HCT116 (cell line): ENCODE data around the gene TMEM100. TPM values are rescaled to one million over a fixed set of nuclear protein-coding genes. Genes with fewer than 3 reads are reported as not detected.

Experiments
- ATAC-seq: fragments of 200-7000 bp; cut with Tn5 transposase; 2 replicates; pipeline ENCODE4 v1.9.1; 2020; ENCODE audit warnings: mild to moderate bottlenecking, moderate library complexity
- BruUV-seq: library from RNA; stranded (reverse); fragments of 400-500 nt; replicated peaks from 2 replicates; lab custom pipeline; 2021; lab: Mats Ljungman, UMichigan
- CTCF ChIA-PET: fragments of 300-600 bp; sonication (Branson Sonifier 250); formaldehyde crosslinking; loops from one replicate; lab custom pipeline; 2021; ENCODE audit warnings: antibody characterized with exemption; lab: Charles Lee
- POLR2A ChIA-PET: fragments of 300-600, 350-600 bp; sonication (Branson Sonifier 250); formaldehyde crosslinking; loops from one replicate; lab custom pipeline; 2021; ENCODE audit warnings: antibody characterized with exemption; lab: Charles Lee
- RAD21 ChIA-PET, 2 experiments: fragments of 300-600 bp; sonication (Branson Sonifier 250); formaldehyde crosslinking; loops; one replicate each; lab custom pipeline; 2023; ENCODE audit warnings: low total read pairs in 2 of 2; ENCODE audit not compliant: uncharacterized antibody in 2 of 2, unreplicated experiment in 2 of 2, low non-redundant PET in 1 of 2; lab: Charles Lee
- DNase-seq: peaks from one replicate; pipeline ENCODE4 v3.0.0-alpha.2; 2010; ENCODE audit warnings: low read depth, low spot score
- H2AFZ ChIP-seq: fragments of 200-600 bp; shearing (Covaris generic), sonication (generic); 2 replicates; pipeline ENCODE4 v1.6.1; 2017; ENCODE audit warnings: low read depth, mixed run types, mixed read lengths, antibody characterized with exemption, low read length; ENCODE audit not compliant: poor library complexity, severe bottlenecking
- H3K27ac ChIP-seq: 2 replicates; pipeline ENCODE4 v1.5.1; 2012; ENCODE audit warnings: low read depth, low read length
- H3K27me3 ChIP-seq: fragments of 200-600 bp; sonication (generic); 2 replicates; pipeline ENCODE4 v1.6.1; 2016; ENCODE audit warnings: mixed run types, low read length, mixed read lengths; ENCODE audit not compliant: insufficient read depth
- H3K36me3 ChIP-seq, 2 experiments: fragments of 200-500 bp in 1 of 2; fragments of 200-600 bp in 1 of 2; sonication (Bioruptor generic) in 1 of 2; sonication (generic) in 1 of 2; 2 replicates each; pipeline versions ENCODE4 v1.5.1 to v1.6.1; 2014 to 2016; ENCODE audit warnings: low read length in 2 of 2, inconsistent platforms in 1 of 2, mixed read lengths in 1 of 2, mixed run types in 1 of 2; ENCODE audit not compliant: insufficient read depth in 2 of 2, control insufficient read depth in 1 of 2
- H3K4me1 ChIP-seq, 2 experiments: fragments of 200-600 bp in 1 of 2; sonication (generic) in 1 of 2; 2 replicates each; pipeline versions ENCODE4 v1.5.1 to v1.6.1; 2012 to 2017; ENCODE audit warnings: low read length in 2 of 2, inconsistent platforms in 1 of 2, mild to moderate bottlenecking in 1 of 2, mixed read lengths in 1 of 2, mixed run types in 1 of 2, moderate library complexity in 1 of 2; ENCODE audit not compliant: insufficient read depth in 2 of 2, control insufficient read depth in 1 of 2
- H3K4me2 ChIP-seq: fragments of 200-600 bp; sonication (generic); 2 replicates; pipeline ENCODE4 v1.6.1; 2017; ENCODE audit warnings: mixed run types, low read length, mixed read lengths
- H3K4me3 ChIP-seq, 2 experiments: fragments of 200-600 bp in 1 of 2; sonication (generic) in 1 of 2; replicated peaks in 1 of 2; 2 replicates each; pipeline ENCODE4 v1.5.1; 2011 to 2016; ENCODE audit warnings: low read length in 2 of 2, control low read depth in 1 of 2, low read depth in 1 of 2, mild to moderate bottlenecking in 1 of 2, mixed read lengths in 1 of 2, mixed run types in 1 of 2
- H3K79me2 ChIP-seq: fragments of 200-600 bp; sonication (generic); 2 replicates; pipeline ENCODE4 v1.6.1; 2017; ENCODE audit warnings: mild to moderate bottlenecking, mixed run types, low read length, moderate library complexity, mixed read lengths; ENCODE audit not compliant: insufficient read depth
- H3K9ac ChIP-seq: fragments of 200-600 bp; sonication (generic); 2 replicates; pipeline ENCODE4 v1.6.1; 2016; ENCODE audit warnings: low read length, mixed read lengths
- H3K9me2 ChIP-seq: fragments of 200-600 bp; sonication (generic), shearing (Covaris generic); 2 replicates; pipeline ENCODE4 v1.6.1; 2017; ENCODE audit warnings: mixed run types, mild to moderate bottlenecking, moderate library complexity; ENCODE audit not compliant: insufficient read depth
- H3K9me3 ChIP-seq, 2 experiments: fragments of 200-500 bp in 1 of 2; fragments of 200-600 bp in 1 of 2; sonication (Bioruptor generic) in 1 of 2; sonication (generic) in 1 of 2; 2 replicates each; pipeline ENCODE4 v1.6.1; 2014 to 2017; ENCODE audit warnings: low read length in 2 of 2, mixed read lengths in 2 of 2, inconsistent platforms in 1 of 2, low read depth in 1 of 2, mild to moderate bottlenecking in 1 of 2, mixed run types in 1 of 2, moderate library complexity in 1 of 2; ENCODE audit not compliant: control insufficient read depth in 1 of 2, insufficient read depth in 1 of 2
- H4K20me1 ChIP-seq: fragments of 200-600 bp; sonication (generic), shearing (Covaris generic); 2 replicates; pipeline ENCODE4 v1.6.1; 2017; ENCODE audit warnings: mixed run types, mild to moderate bottlenecking, moderate library complexity; ENCODE audit not compliant: insufficient read depth
- ATF3 ChIP-seq: IDR thresholded peaks from 2 replicates; pipeline ENCODE4 v1.6.1; 2012
- FOSL1 ChIP-seq: IDR thresholded peaks from 2 replicates; pipeline ENCODE4 v1.6.1; 2012; ENCODE audit warnings: low read depth
- JUND ChIP-seq: IDR thresholded peaks from 2 replicates; pipeline ENCODE4 v1.6.1; 2012
- RAD21 ChIP-seq: IDR thresholded peaks from 2 replicates; pipeline ENCODE4 v1.6.1; 2012; ENCODE audit warnings: low read depth, mild to moderate bottlenecking
- ZFX ChIP-seq: fragments of 450-650 bp; IDR thresholded peaks from 2 replicates; pipeline ENCODE4 v1.6.1; 2017
- ZNF274 ChIP-seq: fragments of 200-500 bp; sonication (Bioruptor generic); IDR thresholded peaks from 2 replicates; pipeline ENCODE4 v1.6.1; 2014; ENCODE audit warnings: mild to moderate bottlenecking, low read depth, low read length, inconsistent platforms
- intact Hi-C: fragments of 100-400 bp; cut with micrococcal nuclease; formaldehyde crosslinking; loops from 2 replicates; pipeline ENCODE4 v1.10.0; 2022
- total RNA-seq: library from RNA; stranded (reverse); gene quantifications from one replicate; pipeline ENCODE4 v1.2.1, GENCODE V29; 2021; ENCODE audit not compliant: unreplicated experiment
- TF ChIP-seq, protein P1 (sequence below), 3 experiments: fragments of 200-600 bp in 1 of 3; sonication (generic) in 1 of 3; IDR thresholded peaks in 2 of 3; conservative IDR thresholded peaks in 1 of 3; 2 replicates each; pipeline ENCODE4 v1.5.1; 2012 to 2017; ENCODE audit warnings: low read depth in 2 of 3, low read length in 2 of 3, antibody characterized with exemption in 1 of 3, borderline replicate concordance in 1 of 3, control low read depth in 1 of 3, mild to moderate bottlenecking in 1 of 3, mixed read lengths in 1 of 3, mixed run types in 1 of 3, moderate library complexity in 1 of 3; ENCODE audit not compliant: insufficient read depth in 1 of 3

The TMEM100 gene
- total RNA-seq, 1 experiment from 2014 or later: not detected

DNA sequence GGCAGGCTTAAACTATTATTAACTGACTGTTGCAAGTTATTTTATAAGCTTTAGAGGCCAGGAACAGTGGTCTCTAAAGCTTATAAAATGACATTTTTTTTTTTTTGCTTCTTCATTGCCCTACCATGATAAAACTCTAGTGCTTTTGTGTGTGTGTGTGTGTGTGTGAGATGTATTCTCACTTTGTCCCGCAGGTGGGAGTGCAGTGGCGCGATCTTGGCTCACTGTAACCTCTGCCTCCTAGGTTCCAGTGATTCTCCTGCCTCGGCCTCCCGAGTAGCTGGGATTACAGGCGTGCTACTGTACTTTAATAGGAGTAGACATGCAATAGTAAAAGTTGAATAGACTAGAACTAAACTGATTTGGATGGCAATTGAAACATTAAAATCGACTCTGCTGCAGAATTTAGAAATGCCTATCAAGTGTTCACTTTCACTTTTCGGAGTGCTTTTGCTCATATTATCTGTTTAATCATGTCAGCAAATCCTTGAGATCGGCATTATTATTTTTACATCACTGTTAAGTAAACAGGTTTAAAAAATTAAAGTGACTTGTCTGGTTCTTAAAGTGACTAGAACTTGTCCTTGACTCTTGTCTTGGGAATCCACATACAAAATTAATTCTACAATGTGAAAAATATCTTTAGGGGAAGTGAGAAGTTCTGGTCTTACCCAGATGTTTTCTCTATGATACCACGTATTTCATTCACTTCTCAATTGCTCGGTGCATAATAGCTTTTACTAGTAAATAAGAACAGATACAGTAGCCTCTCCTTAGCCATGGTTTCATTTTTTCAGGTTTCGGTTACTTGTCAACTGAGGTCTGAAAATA lies 19.8 kb upstream of the TMEM100 start:
- Histone ChIP-seq H4K20me1 (no peaks in the 10 kb centered on the region), H2AFZ (peak overlapping the region; percentile 81), H3K9me3 (no peaks in the 10 kb centered on the region), H3K4me2 (peak overlapping the region; percentile 63), H3K9me2 (no peaks in the 10 kb centered on the region), H3K27me3 (no peaks in the 10 kb centered on the region), H3K9ac (0 out of 2 replicates have a peak overlapping the region, but pooled peaks have one; percentile 3)
- intact Hi-C loops: no loop called here
- POLR2A ChIA-PET: interaction anchor here (0.6 to 3.2 kb wide), 5 partner anchors 8 to 20 kb away, joined by 3 to 21 read pairs (median 4); partner anchors contain the start of gene PCTP
- DNase-seq: no peak
- TF ChIP-seq ZNF274 (no peak), FOSL1 (0 out of 2 replicates have a peak, but pooled peaks have one; percentile 11), RAD21 (peak; percentile 41), ZFX (no peak), ATF3 (no peak), JUND (no peak)
- TF ChIP-seq, protein P1, sequence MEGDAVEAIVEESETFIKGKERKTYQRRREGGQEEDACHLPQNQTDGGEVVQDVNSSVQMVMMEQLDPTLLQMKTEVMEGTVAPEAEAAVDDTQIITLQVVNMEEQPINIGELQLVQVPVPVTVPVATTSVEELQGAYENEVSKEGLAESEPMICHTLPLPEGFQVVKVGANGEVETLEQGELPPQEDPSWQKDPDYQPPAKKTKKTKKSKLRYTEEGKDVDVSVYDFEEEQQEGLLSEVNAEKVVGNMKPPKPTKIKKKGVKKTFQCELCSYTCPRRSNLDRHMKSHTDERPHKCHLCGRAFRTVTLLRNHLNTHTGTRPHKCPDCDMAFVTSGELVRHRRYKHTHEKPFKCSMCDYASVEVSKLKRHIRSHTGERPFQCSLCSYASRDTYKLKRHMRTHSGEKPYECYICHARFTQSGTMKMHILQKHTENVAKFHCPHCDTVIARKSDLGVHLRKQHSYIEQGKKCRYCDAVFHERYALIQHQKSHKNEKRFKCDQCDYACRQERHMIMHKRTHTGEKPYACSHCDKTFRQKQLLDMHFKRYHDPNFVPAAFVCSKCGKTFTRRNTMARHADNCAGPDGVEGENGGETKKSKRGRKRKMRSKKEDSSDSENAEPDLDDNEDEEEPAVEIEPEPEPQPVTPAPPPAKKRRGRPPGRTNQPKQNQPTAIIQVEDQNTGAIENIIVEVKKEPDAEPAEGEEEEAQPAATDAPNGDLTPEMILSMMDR (IDR thresholded peaks at IDR 0.05 in 2 of 3, conservative IDR thresholded peaks at IDR 0.05 in 1 of 3; ENCODE audit: borderline replicate concordance in 1 of 3, insufficient read depth in 1 of 3, low read depth in 2 of 3, low read length in 2 of 3): peak; percentile 3 to 35 (median 24); a peak in 2 of 6 replicates
- TF ChIP-seq, all 23 proteins: peak for 3
- no TSS peak for BruUV-seq
- peak overlapping the region; percentile 6 to 28 for H3K4me3 ChIP-seq
- RAD21 ChIA-PET: no interaction called here
- no peak overlapping the region for H3K27ac ChIP-seq
- peak; percentile 77 for ATAC-seq
- CTCF ChIA-PET: interaction anchor here (0.7 to 2.2 kb wide), 6 partner anchors 7 to 55 kb away, joined by 3 to 11 read pairs (median 4); partner anchors contain the start of gene PCTP
- no peaks in the 10 kb centered on the region for H3K36me3 ChIP-seq
- H3K79me2 ChIP-seq: no peaks in the 10 kb centered on the region
- peaks cover 9 to 16% of the 10 kb centered on the region in 2 experiments; a peak in 3 of 4 replicates for H3K4me1 ChIP-seq
